Hematopoietic multipotent progenitor cell treated with erythropoietin and hydrocortisone succinate and interleukin-3 and kit ligand, for 6 days (in vitro differentiated cells): Measurements from ENCODE around the gene TRABD2B.

ENCODE experiments used
- DNase-seq: peaks from one replicate; pipeline ENCODE4 v3.0.0-alpha.2; 2015

The TRABD2B gene

GRCh38 chr1:47871799-47872353, 125.3 kb downstream of the TRABD2B start:
- DNase-seq, result no peak

DNA sequence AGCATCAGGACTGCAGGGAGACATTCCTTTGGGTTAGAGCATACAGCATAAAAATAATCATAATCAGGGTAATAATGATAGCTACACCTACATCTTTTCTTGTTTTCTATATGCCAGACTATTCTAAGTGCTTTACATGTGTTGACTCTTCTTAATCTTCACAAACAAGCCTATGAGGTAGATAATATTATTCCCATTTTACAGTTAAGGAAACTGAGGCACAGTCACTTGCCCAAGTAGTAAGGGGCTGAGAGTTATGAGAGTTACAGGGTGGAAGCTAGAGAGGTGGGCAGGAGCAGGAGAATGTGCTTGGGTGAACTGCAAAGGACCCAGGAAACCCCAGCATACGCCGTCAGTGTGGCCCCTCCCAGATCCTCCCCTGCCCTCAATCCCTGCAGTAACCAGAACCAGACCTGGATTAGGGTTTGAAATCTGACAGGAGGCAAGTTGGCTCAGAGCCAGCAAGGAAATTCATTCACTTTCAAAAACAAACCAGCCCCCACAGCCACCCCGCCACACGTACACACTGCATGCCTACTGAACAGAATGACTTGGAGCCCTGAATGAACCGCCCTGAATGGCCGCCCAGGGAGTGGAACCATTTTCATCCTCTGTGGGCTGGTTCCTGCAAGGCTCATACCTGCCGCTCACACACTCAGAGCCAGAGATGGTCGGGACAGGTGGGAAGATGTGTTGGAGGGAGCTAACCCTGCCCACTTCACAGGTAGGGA, 126.1 kb downstream of the TRABD2B start:
- no peak for DNase-seq

- DNase-seq, result no peak
These were observed 126.7 kb downstream of the TRABD2B start for GRCh38 chr1:47870480-47870879.

DNA sequence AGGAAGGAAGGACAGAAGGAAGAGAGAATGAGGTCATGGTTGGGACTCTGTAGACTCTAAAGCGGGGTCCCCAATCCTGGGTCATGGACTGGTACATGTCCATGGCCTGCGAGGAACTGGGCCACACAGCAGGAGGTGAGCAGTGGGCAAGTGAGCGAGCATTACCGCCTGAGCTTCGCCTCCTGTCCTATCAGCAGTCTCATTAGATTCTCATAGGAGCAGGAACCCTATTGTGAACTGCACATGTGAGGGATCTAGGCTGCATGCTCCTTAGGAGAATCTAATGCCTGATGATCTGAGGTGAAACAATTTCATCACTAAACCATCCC, 128.9 kb downstream of the TRABD2B start:
- no peak for DNase-seq

- no peak for DNase-seq
These were observed 129.5 kb downstream of the TRABD2B start for GRCh38 chr1:47867438-47868347.

DNA sequence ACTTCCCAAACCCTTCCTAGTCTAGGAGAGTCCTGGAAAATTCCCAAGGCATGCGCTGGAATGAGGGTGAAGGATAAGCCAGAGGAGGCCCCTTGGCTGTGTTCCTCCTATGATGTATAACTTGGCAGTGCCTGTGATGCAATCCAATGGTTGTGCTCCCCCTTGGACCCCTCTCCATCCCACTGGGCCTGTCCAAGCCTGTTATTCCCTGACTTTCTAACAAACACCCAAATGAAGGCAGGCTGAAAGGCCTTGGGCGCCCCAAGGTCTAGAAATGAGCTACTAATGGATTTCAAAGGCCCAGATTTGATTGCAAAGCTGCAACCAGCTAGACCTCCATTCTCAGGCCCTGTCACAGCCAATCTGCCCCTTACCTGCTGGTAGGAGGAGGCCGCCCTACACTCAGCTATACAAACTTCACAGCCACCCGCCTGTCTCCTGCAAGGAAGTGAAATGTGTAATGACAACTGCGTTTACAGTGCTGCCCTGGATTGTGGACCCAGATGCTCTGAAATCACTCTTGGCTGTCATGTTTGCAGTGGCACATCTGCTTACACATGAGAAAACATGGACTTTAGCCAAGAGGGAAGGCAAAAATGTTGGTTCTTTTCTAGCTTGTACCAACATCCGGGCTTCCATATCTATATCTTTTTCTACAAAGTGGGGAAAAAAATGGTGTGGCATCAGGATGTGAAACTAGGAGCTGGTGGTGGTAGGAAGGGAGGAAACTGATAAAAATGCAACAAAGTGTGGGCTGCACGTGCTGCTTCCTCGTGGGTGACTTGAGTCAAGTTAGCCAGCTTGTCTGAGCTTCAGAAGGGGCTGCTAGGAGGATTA, 130.4 kb downstream of the TRABD2B start:
- DNase-seq, result no peak

DNA sequence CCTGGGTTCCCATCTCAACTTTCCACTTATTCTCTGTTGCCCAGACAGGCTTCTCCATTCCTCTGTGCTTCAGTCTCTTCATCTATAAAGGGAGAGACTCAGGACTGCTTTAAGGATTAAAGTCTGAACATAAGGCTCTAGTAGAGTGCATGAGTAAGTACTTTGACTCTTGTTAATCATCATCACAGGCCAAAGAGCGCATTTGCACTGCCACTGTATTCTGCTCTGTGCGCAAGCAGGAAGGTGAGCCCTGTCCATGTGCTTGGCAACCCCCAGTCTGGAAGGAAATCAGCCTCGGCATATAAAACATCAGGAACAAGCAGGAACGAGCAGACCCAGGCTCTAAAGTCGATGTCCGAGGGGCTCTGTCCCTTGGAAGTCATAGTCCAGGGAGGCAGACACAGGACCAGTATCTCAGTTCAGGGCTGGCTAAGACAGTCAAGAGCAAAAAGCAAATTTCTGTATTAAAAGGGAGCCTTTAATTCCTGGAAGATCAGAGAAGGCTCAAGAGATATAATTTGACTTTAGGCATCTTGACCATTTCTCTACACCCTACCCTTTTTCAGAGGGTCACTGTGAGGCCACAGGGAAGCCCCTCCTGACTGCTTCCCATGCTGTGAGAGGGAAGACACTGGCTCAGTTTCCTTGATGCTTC, 131.2 kb downstream of the TRABD2B start:
- no peak for DNase-seq

- DNase-seq, result no peak
These were observed 138.0 kb downstream of the TRABD2B start for GRCh38 chr1:47859092-47859743.

DNA sequence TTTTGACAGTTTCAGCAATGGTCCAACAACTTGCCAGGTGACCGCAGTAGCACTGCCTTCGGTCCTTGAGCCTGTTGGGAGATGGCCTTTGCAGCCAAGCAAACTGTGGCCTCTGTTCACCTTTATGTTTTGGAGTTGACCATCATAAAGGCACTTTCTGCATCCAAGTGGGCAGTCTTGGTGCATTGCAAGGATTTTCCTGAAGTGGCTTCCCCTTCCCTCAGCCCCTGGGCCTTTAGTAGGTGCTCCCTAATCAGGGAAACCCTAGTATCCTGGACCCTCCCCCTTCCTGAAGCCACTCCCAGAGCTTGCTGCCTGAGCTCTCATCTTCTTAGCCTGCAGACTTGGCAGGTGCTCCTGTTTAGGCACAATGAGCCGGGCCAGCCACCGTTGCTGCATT, 140.2 kb downstream of the TRABD2B start:
- no peak for DNase-seq

- DNase-seq, result no peak
These were observed 142.0 kb downstream of the TRABD2B start for GRCh38 chr1:47855230-47855629.

DNA sequence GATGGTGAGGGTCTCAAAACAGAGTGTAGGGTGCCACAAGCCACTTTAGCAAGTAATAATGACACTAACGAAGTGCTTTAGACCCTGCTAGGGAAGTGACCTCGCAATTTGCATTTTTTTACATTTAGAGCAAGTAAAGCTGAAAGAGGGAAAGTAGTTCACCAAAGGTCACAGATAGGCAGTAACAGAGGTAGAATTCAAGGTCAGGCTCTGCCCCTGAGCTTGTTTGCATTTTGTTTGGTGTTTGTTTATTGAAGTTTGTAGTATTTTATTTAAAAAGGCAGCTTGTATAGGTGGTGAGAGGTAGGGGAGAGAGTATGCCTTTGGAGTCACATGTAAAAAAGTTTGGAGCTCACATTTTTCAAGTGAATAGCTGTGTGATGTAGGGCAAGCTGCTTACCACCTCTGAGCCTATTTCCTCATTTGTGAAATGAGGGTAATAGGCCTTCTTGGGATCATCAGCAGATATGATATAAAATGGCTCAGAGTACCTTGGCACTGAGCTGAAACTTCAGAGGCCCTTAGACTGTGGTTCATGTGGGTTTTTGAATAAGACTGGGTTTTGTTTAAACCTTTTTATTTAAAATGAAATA, 142.5 kb downstream of the TRABD2B start:
- no peak for DNase-seq

- no peak for DNase-seq
These were observed 143.3 kb downstream of the TRABD2B start for GRCh38 chr1:47853852-47854251.

- DNase-seq, result no peak
These were observed 144.1 kb downstream of the TRABD2B start for GRCh38 chr1:47853059-47853458.

DNA sequence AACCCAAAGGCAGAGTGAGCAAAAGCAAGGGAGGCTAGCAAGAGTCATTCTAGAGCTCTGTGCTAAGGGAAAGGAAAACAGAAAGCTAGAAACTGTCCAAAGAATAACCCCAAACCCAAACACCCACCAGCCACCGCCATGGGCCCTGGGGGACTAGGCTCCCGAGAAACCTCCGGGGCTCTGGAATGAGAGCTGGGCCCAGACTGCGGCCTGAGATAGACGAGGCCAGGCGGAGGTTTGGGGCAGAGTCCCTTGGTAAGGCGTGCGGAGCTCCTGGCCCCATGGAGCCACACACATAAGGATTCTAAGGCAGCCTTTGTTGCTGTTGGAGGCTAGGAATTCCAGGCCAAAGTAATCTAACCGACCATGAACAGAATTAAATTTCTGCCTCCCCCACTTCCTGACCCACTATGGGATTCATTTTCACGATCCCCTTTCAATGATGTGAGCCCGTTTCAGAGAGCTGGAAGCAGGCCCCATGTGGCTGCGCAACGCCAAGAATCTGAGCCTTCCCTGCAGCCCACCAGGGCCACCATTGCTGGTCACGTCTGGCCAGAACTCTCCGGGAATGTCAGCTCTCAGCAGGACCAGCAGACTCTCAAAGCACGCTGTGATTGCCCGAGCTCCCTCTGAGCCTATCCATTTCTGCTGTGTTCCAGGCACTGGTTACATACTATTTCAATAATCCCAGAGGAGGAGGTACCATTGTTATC, 145.0 kb downstream of the TRABD2B start:
- DNase-seq, result no peak

GRCh38 chr1:47850451-47850850, 146.7 kb downstream of the TRABD2B start:
- no peak for DNase-seq

GRCh38 chr1:47849591-47850261, 147.5 kb downstream of the TRABD2B start:
- no peak for DNase-seq

GRCh38 chr1:47849005-47849521, 148.1 kb downstream of the TRABD2B start:
- no peak for DNase-seq

DNA sequence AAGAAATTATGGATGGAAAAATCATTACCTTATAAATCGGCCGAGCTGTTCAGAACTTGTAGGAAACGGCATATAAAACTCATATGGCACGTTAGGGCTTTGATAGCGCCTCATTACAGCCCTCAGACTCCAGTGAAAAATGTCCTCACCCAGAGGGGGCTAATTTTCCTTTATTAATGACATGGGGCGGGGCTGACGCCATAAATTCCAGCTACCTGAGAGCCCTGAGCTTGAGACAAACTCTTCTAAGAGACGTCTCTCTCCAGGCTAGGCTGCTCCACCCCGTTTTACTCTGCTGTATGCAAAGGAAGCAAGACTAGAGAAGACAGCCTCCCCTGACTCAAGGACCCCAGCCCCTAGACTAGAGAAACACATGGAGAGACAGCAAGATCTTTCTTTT, 149.4 kb downstream of the TRABD2B start:
- DNase-seq, result no peak

DNA sequence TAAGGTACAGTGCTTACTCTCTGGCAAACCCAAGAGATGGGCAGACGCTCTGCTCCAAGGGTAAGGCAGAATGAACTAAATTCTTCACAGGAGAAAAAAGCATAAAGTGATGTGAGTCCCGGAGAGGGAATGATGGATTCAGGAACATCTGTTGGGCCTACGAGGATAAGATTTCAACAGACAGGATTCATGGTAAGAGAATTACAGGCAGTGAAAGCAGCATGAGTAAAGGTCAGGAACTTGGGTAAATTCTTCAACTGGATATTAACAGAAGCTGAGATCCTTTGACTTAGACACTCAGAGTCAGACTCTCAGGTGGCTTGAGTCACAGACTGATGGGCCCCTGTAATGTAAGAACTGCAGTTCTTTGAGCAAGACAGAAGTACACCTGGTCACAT, 152.6 kb downstream of the TRABD2B start:
- no peak for DNase-seq
